ENCODE data around the gene ZNF681.
A peak's percentile ranks its signal among the peaks of the same experiment; 100 is the strongest.
"Not testable (repeated sequence)": the region's sequence is repeated elsewhere in the genome, so short reads cannot be mapped to it uniquely, and the experiment has no call there.

The ZNF681 gene

GRCh38 chr19:23758187-23759074 is at the start of gene ZNF681:
Gene ZNF681 (minus strand): TSS chr19:23758891. CDS start chr19:23758749, 142 bp downstream.
- peak; percentile 70 to 73 for DNase-seq (ENCODE audit: low read depth in 2 of 2)

GRCh38 chr19:23804676-23805075 is 46.0 kb upstream of the ZNF681 start:
- no peak for DNase-seq (ENCODE audit: low read depth in 2 of 2)

GRCh38 chr19:23802290-23802689 is 43.6 kb upstream of the ZNF681 start:
- DNase-seq (ENCODE audit: low read depth in 2 of 2) = no peak

GRCh38 chr19:23801803-23802202 is 43.1 kb upstream of the ZNF681 start:
- no peak for DNase-seq (ENCODE audit: low read depth in 2 of 2)

- no peak for DNase-seq (ENCODE audit: low read depth in 2 of 2)
These were observed 42.2 kb upstream of the ZNF681 start for GRCh38 chr19:23800868-23801267.

- DNase-seq (ENCODE audit: low read depth in 2 of 2) = no peak
These were observed 41.6 kb upstream of the ZNF681 start for GRCh38 chr19:23800271-23800670.

- no peak for DNase-seq (ENCODE audit: low read depth in 2 of 2)
These were observed 40.6 kb upstream of the ZNF681 start for GRCh38 chr19:23799321-23799720.

- no peak for DNase-seq (ENCODE audit: low read depth in 2 of 2)
These were observed 36.8 kb upstream of the ZNF681 start for GRCh38 chr19:23795462-23795861.

- no peak for DNase-seq (ENCODE audit: low read depth in 2 of 2)
These were observed 34.1 kb upstream of the ZNF681 start for GRCh38 chr19:23792784-23793183.

GRCh38 chr19:23790641-23791488 is 32.2 kb upstream of the ZNF681 start:
- no peak for DNase-seq (ENCODE audit: low read depth in 2 of 2)

GRCh38 chr19:23789246-23789645 is 30.6 kb upstream of the ZNF681 start:
- DNase-seq (ENCODE audit: low read depth in 2 of 2) = no peak

- no peak for DNase-seq (ENCODE audit: low read depth in 2 of 2)
These were observed 29.7 kb upstream of the ZNF681 start for GRCh38 chr19:23788411-23788810.

- DNase-seq (ENCODE audit: low read depth in 2 of 2) = no peak
These were observed 28.4 kb upstream of the ZNF681 start for GRCh38 chr19:23787106-23787505.

- DNase-seq (ENCODE audit: low read depth in 2 of 2) = no peak
These were observed 27.3 kb upstream of the ZNF681 start for GRCh38 chr19:23785982-23786381.

- no peak for DNase-seq (ENCODE audit: low read depth in 2 of 2)
These were observed 25.6 kb upstream of the ZNF681 start for GRCh38 chr19:23784274-23784673.

- DNase-seq (ENCODE audit: low read depth in 2 of 2) = no peak
These were observed 24.9 kb upstream of the ZNF681 start for GRCh38 chr19:23783636-23784035.

GRCh38 chr19:23779645-23780044 is 21.0 kb upstream of the ZNF681 start:
- no peak for DNase-seq (ENCODE audit: low read depth in 2 of 2)

- no peak for DNase-seq (ENCODE audit: low read depth in 2 of 2)
These were observed 19.9 kb upstream of the ZNF681 start for GRCh38 chr19:23778566-23778965.

GRCh38 chr19:23778036-23778435 is 19.3 kb upstream of the ZNF681 start:
- not testable (repeated sequence) for DNase-seq (ENCODE audit: low read depth in 2 of 2)

GRCh38 chr19:23777216-23777615 is 18.5 kb upstream of the ZNF681 start:
- DNase-seq (ENCODE audit: low read depth in 2 of 2) = no peak

- no peak for DNase-seq (ENCODE audit: low read depth in 2 of 2)
These were observed 18.0 kb upstream of the ZNF681 start for GRCh38 chr19:23776507-23777205.

GRCh38 chr19:23774524-23774971 is 15.9 kb upstream of the ZNF681 start:
- no peak for DNase-seq (ENCODE audit: low read depth in 2 of 2)
